GM18867 (cell line): Measurements from ENCODE around the gene CHFR.
"Not testable (repeated sequence)": the region's sequence is repeated elsewhere in the genome, so short reads cannot be mapped to it uniquely, and the experiment has no call there.

Experiments
- ATAC-seq: cut with Tn5 transposase; IDR thresholded peaks from one replicate; pipeline ENCODE4 v1.9.1; 2021; ENCODE audit warnings: mild to moderate bottlenecking, moderate library complexity; ENCODE audit not compliant: unreplicated experiment

CHFR gene, protein sequence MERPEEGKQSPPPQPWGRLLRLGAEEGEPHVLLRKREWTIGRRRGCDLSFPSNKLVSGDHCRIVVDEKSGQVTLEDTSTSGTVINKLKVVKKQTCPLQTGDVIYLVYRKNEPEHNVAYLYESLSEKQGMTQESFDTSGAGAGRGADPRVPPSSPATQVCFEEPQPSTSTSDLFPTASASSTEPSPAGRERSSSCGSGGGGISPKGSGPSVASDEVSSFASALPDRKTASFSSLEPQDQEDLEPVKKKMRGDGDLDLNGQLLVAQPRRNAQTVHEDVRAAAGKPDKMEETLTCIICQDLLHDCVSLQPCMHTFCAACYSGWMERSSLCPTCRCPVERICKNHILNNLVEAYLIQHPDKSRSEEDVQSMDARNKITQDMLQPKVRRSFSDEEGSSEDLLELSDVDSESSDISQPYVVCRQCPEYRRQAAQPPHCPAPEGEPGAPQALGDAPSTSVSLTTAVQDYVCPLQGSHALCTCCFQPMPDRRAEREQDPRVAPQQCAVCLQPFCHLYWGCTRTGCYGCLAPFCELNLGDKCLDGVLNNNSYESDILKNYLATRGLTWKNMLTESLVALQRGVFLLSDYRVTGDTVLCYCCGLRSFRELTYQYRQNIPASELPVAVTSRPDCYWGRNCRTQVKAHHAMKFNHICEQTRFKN

GRCh38 chr12:132887513-132888351 is at the start of gene CHFR:
CHFR (minus strand) TSS chr12:132887605; CDS start chr12:132887328, 277 bp downstream.
- ATAC-seq: peak; percentile 99

DNA sequence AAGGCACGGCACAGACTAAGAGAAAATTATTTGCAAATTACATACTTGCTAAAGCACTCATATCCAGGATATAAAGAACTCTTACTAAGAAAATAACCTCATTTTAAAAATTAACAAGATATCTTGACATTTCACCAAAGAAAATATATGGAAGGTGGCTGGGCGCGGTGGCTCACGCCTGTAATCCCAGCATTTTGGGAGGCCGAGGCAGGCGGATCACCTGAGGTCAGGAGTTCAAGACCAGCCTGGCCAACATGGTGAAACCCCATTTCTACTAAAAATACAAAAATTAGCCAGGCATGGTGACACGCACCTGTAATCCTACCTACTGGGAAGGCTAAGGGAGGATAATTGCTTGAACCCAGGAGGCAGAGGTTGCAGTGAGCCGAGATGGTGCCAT is 49.5 kb upstream of the CHFR start:
- not testable (repeated sequence) for ATAC-seq

DNA sequence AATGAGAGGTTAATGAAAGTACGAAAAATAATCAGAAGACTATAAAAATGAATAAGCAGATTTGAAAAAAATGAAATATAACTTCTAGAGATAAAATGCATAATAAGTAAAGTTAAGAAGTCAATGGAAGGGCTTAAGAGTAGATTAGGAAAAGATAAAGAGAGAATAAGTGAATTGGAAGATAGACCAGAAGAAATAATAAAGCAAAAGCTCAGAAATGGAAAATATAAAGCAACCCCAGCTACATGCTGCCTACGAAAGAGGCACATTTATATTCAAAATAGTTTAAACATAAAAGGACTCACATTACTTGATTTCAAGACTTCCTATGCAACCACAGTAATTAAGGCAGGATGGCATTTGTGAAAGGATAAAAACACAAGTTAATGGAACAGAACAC is 48.8 kb upstream of the CHFR start:
- no peak for ATAC-seq

GRCh38 chr12:132926415-132926833 is 39.0 kb upstream of the CHFR start:
- no peak for ATAC-seq

GRCh38 chr12:132925597-132926414 is 38.4 kb upstream of the CHFR start:
- no peak for ATAC-seq

DNA sequence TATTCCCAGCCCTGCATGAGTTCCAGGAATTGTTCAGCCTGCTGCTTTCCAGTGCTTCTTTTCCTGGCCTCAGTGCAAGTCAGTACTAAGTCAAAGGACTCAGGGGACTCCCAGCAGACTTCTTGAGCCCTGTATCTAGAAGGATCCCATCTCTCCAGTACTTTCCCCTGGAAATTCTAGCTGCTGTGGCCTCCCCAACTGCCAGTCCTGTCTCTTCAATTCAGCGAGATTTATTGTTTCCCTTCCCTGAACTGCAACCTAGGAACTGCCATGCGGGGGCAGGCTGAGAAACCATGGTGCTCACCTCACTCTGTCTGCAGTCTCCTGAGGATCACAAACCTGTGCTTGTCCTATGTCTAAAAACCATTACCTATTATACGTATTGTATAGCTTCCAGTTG is 37.0 kb upstream of the CHFR start:
- no peak for ATAC-seq

- ATAC-seq: no peak
Measured at GRCh38 chr12:132923356-132923909, 36.0 kb upstream of the CHFR start.

- no peak for ATAC-seq
Measured at GRCh38 chr12:132922676-132923075, 35.3 kb upstream of the CHFR start.

GRCh38 chr12:132921685-132922084 is 34.3 kb upstream of the CHFR start:
- no peak for ATAC-seq

- ATAC-seq: no peak
Measured at GRCh38 chr12:132918680-132919079, 31.3 kb upstream of the CHFR start.

DNA sequence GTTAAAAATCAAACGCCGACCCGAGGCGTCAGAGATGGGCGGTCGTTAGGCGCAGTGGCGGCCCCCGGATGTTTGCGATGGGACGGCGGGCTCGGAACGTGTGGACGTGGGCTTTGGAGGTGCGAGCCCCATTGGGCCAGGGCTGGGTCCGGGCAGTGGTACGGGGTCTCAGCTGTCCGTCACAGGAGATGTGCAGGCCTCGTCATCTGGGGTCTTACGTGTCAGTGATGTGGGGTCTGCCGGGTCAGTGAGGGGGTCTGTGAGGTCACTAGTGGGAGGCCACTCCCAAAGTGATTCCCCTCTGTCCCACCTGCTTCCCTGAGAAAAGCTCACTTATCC is 21.6 kb upstream of the CHFR start:
- ATAC-seq: no peak

- ATAC-seq: peak; percentile 94
Measured at GRCh38 chr12:132908145-132909029, 21.0 kb upstream of the CHFR start.

DNA sequence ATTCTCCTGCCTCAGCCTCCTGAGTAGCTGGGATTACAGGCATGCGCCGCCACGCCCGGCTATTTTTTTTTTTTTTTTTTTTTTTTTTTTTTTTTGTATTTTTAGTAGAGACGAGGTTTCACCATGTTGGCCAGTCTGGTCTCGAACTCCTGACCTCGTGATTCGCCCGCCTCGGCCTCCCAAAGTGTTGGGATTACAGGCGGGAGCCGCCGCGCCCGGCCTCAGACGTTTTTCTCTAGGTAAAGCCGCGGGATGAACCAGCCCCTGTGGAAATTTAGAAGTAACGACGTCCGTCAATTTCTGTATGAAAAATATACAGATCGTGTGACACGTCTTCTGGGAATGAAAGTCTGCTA is 20.4 kb upstream of the CHFR start:
- ATAC-seq: not testable (repeated sequence)

DNA sequence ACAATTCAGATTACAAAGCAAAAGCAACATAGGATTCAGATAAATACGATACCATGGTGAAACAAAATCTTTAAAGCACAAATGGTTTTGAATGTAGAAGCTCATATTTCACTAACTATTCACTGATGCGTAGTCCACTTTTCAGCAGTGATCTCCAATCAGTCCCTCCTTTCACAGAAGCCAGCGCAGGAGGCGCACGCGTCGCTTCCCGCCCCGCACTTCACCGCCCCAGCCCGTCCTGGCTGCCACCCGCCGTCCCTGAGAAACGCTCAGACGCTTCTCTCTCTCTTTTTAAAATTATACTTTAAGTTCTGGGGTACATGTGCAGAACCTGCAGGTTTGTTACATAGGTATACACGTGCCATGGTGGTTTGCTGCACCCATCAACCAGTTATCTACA is 19.8 kb upstream of the CHFR start:
- no peak for ATAC-seq

GRCh38 chr12:132904718-132905328 is 17.4 kb upstream of the CHFR start:
- no peak for ATAC-seq

GRCh38 chr12:132899033-132899432 is 11.6 kb upstream of the CHFR start:
- no peak for ATAC-seq

DNA sequence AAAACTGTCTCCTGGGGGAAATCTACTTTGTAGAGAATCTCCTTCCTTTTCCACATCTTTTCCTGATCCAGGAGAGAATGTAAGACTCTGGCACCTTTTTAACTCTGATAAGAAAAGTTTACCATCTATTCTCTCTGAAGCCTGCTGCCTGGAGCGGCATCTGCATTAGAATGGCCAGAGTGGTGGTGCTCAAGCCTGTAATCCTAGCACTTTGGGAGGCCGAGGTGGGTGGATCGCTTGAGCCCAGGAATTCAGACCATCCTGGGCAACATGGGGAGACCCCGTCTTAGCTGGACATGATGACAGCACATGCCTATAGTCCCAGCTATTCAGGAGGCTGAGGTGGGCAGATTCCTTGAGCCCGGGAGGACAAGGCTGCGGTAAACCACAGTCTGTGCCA is 1.4 kb upstream of the CHFR start:
- no peak for ATAC-seq

- peak; percentile 14 for ATAC-seq
Measured at GRCh38 chr12:132886529-132887477, 602 bp downstream of the CHFR start.
